Peyer's patch (tissue), 4 donors: ENCODE results near the gene COLGALT1.

Source experiments
- CTCF ChIP-seq, 6 experiments: fragments of 450-650 bp in 4 of 6; fragments of 200-600 bp in 2 of 6; sonication (generic) in 1 of 6; IDR thresholded peaks; one replicate each; pipeline ENCODE4 v1.5.1; 2017 to 2019; ENCODE audit warnings: antibody characterized with exemption in 6 of 6, mild to moderate bottlenecking in 3 of 6, moderate library complexity in 1 of 6
- POLR2A ChIP-seq, 2 donors: fragments of 450-650 bp; IDR thresholded peaks; one replicate each; pipeline ENCODE4 v1.5.1; 2017; ENCODE audit warnings: antibody characterized with exemption in 2 of 2, mild to moderate bottlenecking in 2 of 2, moderate library complexity in 2 of 2

DNA sequence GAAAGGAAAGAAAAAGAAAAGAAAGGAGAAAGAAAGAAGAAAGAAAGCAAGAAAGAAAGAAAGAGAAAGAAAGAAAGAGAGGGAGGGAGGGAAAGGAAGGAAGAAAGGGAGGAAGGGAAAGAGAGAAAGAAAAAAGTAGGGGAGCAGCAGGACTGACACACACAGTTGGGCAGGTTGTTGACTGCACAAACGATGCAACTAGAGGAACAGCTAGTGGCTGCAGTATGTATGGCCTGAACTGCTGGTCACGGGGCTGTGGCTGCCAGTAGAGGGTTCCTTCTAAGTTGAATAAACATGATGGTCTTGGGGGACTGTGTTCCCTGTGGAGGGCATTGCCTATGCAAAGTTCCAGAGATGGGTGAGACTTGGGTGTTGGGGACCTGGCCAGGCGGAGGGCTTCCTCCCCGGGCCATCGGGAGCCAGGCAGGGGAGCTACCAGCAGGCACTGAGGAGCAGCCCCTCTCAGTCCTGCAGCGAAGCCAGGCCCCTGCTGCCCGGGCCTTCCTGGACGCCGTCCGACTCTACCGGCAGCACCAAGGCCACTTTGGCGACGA lies 16.7 kb upstream of the COLGALT1 start:
- no peak for TF ChIP-seq CTCF (IDR thresholded peaks at IDR 0.05)
- no peak for TF ChIP-seq POLR2A (IDR thresholded peaks at IDR 0.05)
